Measurements from ENCODE around the gene FRMD8.

FRMD8 gene

GRCh38 chr11:65425971-65426838 lies 39.8 kb downstream of the FRMD8 start:
- no peak for DNase-seq

- no peak for DNase-seq
Observed at GRCh38 chr11:65426839-65427690, 40.6 kb downstream of the FRMD8 start.

- DNase-seq, result no peak
Observed at GRCh38 chr11:65427691-65428577, 41.5 kb downstream of the FRMD8 start.

GRCh38 chr11:65428578-65429067 lies 42.2 kb downstream of the FRMD8 start:
- DNase-seq, result no peak

- no peak for DNase-seq
Observed at GRCh38 chr11:65429068-65429681, 42.7 kb downstream of the FRMD8 start.

GRCh38 chr11:65429724-65430405 lies 43.4 kb downstream of the FRMD8 start:
- no peak for DNase-seq

- no peak for DNase-seq
Observed at GRCh38 chr11:65430406-65431217, 44.2 kb downstream of the FRMD8 start.

- no peak for DNase-seq
Observed at GRCh38 chr11:65431451-65432099, 45.1 kb downstream of the FRMD8 start.

- DNase-seq, result no peak
Observed at GRCh38 chr11:65432100-65432650, 45.7 kb downstream of the FRMD8 start.

- peak; percentile 51 for DNase-seq
Observed at GRCh38 chr11:65432686-65433582, 46.5 kb downstream of the FRMD8 start.

GRCh38 chr11:65433657-65434056 lies 47.2 kb downstream of the FRMD8 start:
- no peak for DNase-seq

GRCh38 chr11:65434057-65434666 lies 47.7 kb downstream of the FRMD8 start:
- DNase-seq, result no peak

GRCh38 chr11:65434667-65435410 lies 48.4 kb downstream of the FRMD8 start:
- no peak for DNase-seq

- DNase-seq, result no peak
Observed at GRCh38 chr11:65435411-65435931, 49.0 kb downstream of the FRMD8 start.

- no peak for DNase-seq
Observed at GRCh38 chr11:65435981-65436411, 49.6 kb downstream of the FRMD8 start.

GRCh38 chr11:65436412-65437032 lies 50.1 kb downstream of the FRMD8 start:
- no peak for DNase-seq
